ENCODE results near the gene BCR.

- no peak for TF ChIP-seq POLR2A (IDR thresholded peaks at IDR 0.05)
- no peak for TF ChIP-seq CTCF (IDR thresholded peaks at IDR 0.05)
- TF ChIP-seq POLR2AphosphoS5 (IDR thresholded peaks at IDR 0.05): no peak
These were observed 4.4 kb downstream of the BCR start for GRCh38 chr22:23184764-23185113.
